OCI-LY1 (cell line): ENCODE results near the gene BLCAP.

Source experiments
- CTCF ChIP-seq: fragments of 200-600 bp; sonication (generic), shearing (Covaris generic); IDR thresholded peaks from 2 replicates; pipeline ENCODE4 v1.5.1; 2017; ENCODE audit warnings: mild to moderate bottlenecking, antibody characterized with exemption, low read length, moderate library complexity, mixed read lengths
- EZH2 ChIP-seq: fragments of 200-600 bp; sonication (generic), shearing (Covaris generic); IDR thresholded peaks from 2 replicates; pipeline ENCODE4 v1.8.0; 2017; ENCODE audit warnings: borderline replicate concordance, mixed run types, mild to moderate bottlenecking, antibody characterized with exemption, low read length, moderate library complexity, mixed read lengths

- TF ChIP-seq CTCF (no peak), EZH2 (no peak)
These were observed 28.9 kb upstream of the BLCAP start for GRCh38 chr20:37556538-37556937.
